PC-3 (cell line): Measurements from ENCODE around the gene COL25A1. TPM values are rescaled to one million over a fixed set of nuclear protein-coding genes. Genes with fewer than 3 reads are reported as not detected.

Experiments used
- ATAC-seq: fragments of 200-7000 bp; cut with Tn5 transposase; 2 replicates; pipeline ENCODE4 v1.9.1; 2020; ENCODE audit warnings: mild to moderate bottlenecking, moderate library complexity
- BruUV-seq: library from RNA; stranded (reverse); fragments of 400-500 nt; replicated peaks from 2 replicates; lab custom pipeline; 2021; lab: Mats Ljungman, UMichigan
- CTCF ChIA-PET: fragments of 300-600 bp; sonication (Branson Sonifier 250); formaldehyde crosslinking; loops from one replicate; lab custom pipeline; 2022; ENCODE audit warnings: antibody characterized with exemption; lab: Charles Lee
- POLR2A ChIA-PET: fragments of 300-600 bp; sonication (Branson Sonifier 250); formaldehyde crosslinking; loops from one replicate; lab custom pipeline; 2022; ENCODE audit warnings: antibody characterized with exemption; ENCODE audit not compliant: unreplicated experiment; lab: Charles Lee
- DNase-seq: peaks from one replicate; pipeline ENCODE4 v3.0.0-alpha.2; 2015
- H2AFZ ChIP-seq: fragments of 300-600 bp; sonication (generic); 2 replicates; pipeline ENCODE4 v1.6.0; 2016; ENCODE audit warnings: antibody characterized with exemption, low read length
- H3F3A ChIP-seq: fragments of 300-600 bp; sonication (generic); one replicate; pipeline ENCODE4 v1.6.0; 2017; ENCODE audit warnings: antibody characterized with exemption, low read length, control low read depth, mild to moderate bottlenecking; ENCODE audit not compliant: unreplicated experiment
- H3K27ac ChIP-seq: fragments of 300-600 bp; sonication (generic); 2 replicates; pipeline ENCODE4 v1.5.1; 2016; ENCODE audit warnings: mild to moderate bottlenecking, low read length
- H3K27me3 ChIP-seq: fragments of 300-600 bp; sonication (generic); 2 replicates; pipeline ENCODE4 v1.6.1; 2016; ENCODE audit warnings: low read length, mixed read lengths
- H3K36me3 ChIP-seq: fragments of 300-600 bp; sonication (generic); 2 replicates; pipeline ENCODE4 v1.6.1; 2016; ENCODE audit warnings: low read depth, mixed run types, low read length, mixed read lengths
- H3K4me1 ChIP-seq: fragments of 300-600 bp; sonication (generic); 2 replicates; pipeline ENCODE4 v1.5.1; 2016; ENCODE audit warnings: low read length; ENCODE audit not compliant: insufficient read depth
- H3K4me2 ChIP-seq: fragments of 300-600 bp; sonication (generic); 2 replicates; pipeline ENCODE4 v1.6.0; 2016; ENCODE audit warnings: low read length
- H3K4me3 ChIP-seq: fragments of 300-600 bp; sonication (generic); 2 replicates; pipeline ENCODE4 v1.5.1; 2016; ENCODE audit warnings: mild to moderate bottlenecking, low read length, mixed read lengths
- H3K79me2 ChIP-seq: fragments of 300-600 bp; sonication (generic); 2 replicates; pipeline ENCODE4 v1.6.1; 2017; ENCODE audit warnings: low read length, mixed read lengths
- H3K9ac ChIP-seq: fragments of 300-600 bp; sonication (generic); 2 replicates; pipeline ENCODE4 v1.6.0; 2016; ENCODE audit warnings: mild to moderate bottlenecking, low read length
- H3K9me2 ChIP-seq: fragments of 300-600 bp; sonication (generic); replicated peaks from 2 replicates; pipeline ENCODE4 v1.6.1; 2016; ENCODE audit warnings: mixed run types, low read length, mixed read lengths
- H3K9me3 ChIP-seq: fragments of 300-600 bp; sonication (generic); 2 replicates; pipeline ENCODE4 v1.6.1; 2016; ENCODE audit warnings: low read length, mixed read lengths
- H4K20me1 ChIP-seq: fragments of 300-600 bp; sonication (generic); 2 replicates; pipeline ENCODE4 v1.6.1; 2016; ENCODE audit warnings: low read length, mixed read lengths
- EZH2 ChIP-seq: fragments of 300-600 bp; sonication (generic); IDR thresholded peaks from one replicate; pipeline ENCODE4 v1.6.1; 2017; ENCODE audit warnings: antibody characterized with exemption, mild to moderate bottlenecking, low read length; ENCODE audit not compliant: unreplicated experiment
- EZH2phosphoT487 ChIP-seq: fragments of 300-600 bp; sonication (generic); IDR thresholded peaks from 2 replicates; pipeline ENCODE4 v1.6.1; 2018; ENCODE audit warnings: mild to moderate bottlenecking, antibody characterized with exemption, low read length, borderline replicate concordance
- intact Hi-C: fragments of 100-400 bp; cut with micrococcal nuclease; formaldehyde crosslinking; loops from 2 replicates; pipeline ENCODE4 v1.9.0; 2023
- total RNA-seq: library from RNA; depleted of rRNA; stranded (reverse); fragments of >200 nt; gene quantifications from 2 replicates; pipeline ENCODE4 v1.2.3, GENCODE V29; 2014
- TF ChIP-seq, protein P1 (sequence below): fragments of 300-600 bp; sonication (generic); conservative IDR thresholded peaks from 2 replicates; pipeline ENCODE4 v1.5.1; 2017; ENCODE audit warnings: antibody characterized with exemption, low read depth, mild to moderate bottlenecking, low read length

COL25A1 gene
- total RNA-seq, 1 experiment from 2014 or later: not detected

- no peak overlapping the region for H3K4me2 ChIP-seq
- CTCF ChIA-PET: no interaction called here
- TF ChIP-seq EZH2phosphoT487 (no peak), EZH2 (no peak)
- TF ChIP-seq, protein P1, sequence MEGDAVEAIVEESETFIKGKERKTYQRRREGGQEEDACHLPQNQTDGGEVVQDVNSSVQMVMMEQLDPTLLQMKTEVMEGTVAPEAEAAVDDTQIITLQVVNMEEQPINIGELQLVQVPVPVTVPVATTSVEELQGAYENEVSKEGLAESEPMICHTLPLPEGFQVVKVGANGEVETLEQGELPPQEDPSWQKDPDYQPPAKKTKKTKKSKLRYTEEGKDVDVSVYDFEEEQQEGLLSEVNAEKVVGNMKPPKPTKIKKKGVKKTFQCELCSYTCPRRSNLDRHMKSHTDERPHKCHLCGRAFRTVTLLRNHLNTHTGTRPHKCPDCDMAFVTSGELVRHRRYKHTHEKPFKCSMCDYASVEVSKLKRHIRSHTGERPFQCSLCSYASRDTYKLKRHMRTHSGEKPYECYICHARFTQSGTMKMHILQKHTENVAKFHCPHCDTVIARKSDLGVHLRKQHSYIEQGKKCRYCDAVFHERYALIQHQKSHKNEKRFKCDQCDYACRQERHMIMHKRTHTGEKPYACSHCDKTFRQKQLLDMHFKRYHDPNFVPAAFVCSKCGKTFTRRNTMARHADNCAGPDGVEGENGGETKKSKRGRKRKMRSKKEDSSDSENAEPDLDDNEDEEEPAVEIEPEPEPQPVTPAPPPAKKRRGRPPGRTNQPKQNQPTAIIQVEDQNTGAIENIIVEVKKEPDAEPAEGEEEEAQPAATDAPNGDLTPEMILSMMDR: no peak
Observed at GRCh38 chr4:108901291-108901690, 401.2 kb downstream of the COL25A1 start.

GRCh38 chr4:108900018-108900580 is 402.4 kb downstream of the COL25A1 start:
- DNase-seq: no peak
- no peaks in the 10 kb centered on the region for H4K20me1 ChIP-seq
- no TSS peak for BruUV-seq
- no peak overlapping the region for H3K9ac ChIP-seq
- intact Hi-C loops: no loop called here
- no peak overlapping the region for H3K4me2 ChIP-seq
- TF ChIP-seq, protein P1: no peak
- no peak for TF ChIP-seq EZH2phosphoT487
- TF ChIP-seq EZH2: no peak
- no peaks in the 10 kb centered on the region for H3K36me3 ChIP-seq
- no peak overlapping the region for H3K4me3 ChIP-seq
- peaks cover 5% of the 10 kb centered on the region for H3K27me3 ChIP-seq
- H3K9me2 ChIP-seq: no peaks in the 10 kb centered on the region
- no peak overlapping the region for H2AFZ ChIP-seq
- ChIA-PET POLR2A (no interaction called here), CTCF (no interaction called here)
- no peaks in the 10 kb centered on the region for H3K9me3 ChIP-seq
- no peaks in the 10 kb centered on the region for H3K79me2 ChIP-seq
- H3K27ac ChIP-seq: no peak overlapping the region
- no peak for ATAC-seq
- H3K4me1 ChIP-seq: no peaks in the 10 kb centered on the region
- no peaks in the 10 kb centered on the region for H3F3A ChIP-seq

More at GRCh38 chr4:108901291-108901690, 401.2 kb downstream of the COL25A1 start:
- Histone ChIP-seq H2AFZ (no peak overlapping the region), H3K4me1 (no peaks in the 10 kb centered on the region), H3K9me2 (no peaks in the 10 kb centered on the region), H3K79me2 (no peaks in the 10 kb centered on the region), H3K9ac (no peak overlapping the region), H3K9me3 (no peaks in the 10 kb centered on the region), H3K4me3 (no peak overlapping the region), H3K27ac (no peak overlapping the region), H3K27me3 (peaks cover 5% of the 10 kb centered on the region), H4K20me1 (no peaks in the 10 kb centered on the region), H3K36me3 (no peaks in the 10 kb centered on the region), H3F3A (no peaks in the 10 kb centered on the region)
- no peak for DNase-seq
- no TSS peak for BruUV-seq
- intact Hi-C loops: no loop called here
- no peak for ATAC-seq
- POLR2A ChIA-PET: no interaction called here

DNA sequence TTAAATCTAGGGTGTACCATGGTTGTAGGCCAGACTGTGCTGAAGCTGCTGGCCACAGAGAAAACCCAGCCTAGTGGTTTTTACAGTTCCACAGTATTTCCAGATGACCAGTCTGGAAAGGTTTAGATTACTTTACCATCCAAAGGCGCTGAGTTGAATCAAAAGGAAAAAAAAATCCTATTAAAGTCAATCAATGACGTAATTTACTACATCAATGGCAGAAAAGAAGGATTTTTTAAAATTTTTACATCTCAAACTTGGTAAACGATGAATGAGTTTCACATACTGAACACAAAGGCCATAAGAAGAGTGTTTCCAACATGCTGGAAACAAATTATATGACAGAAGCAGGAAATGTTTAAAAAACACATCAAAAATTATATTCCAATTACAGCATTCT is 409.0 kb downstream of the COL25A1 start:
- Histone ChIP-seq H3K79me2 (no peaks in the 10 kb centered on the region), H3K36me3 (no peaks in the 10 kb centered on the region), H3K4me3 (no peak overlapping the region), H3K27me3 (0 out of 2 replicates have a peak, but pooled peaks cover 6% of the 10 kb centered on the region), H3K9me3 (no peaks in the 10 kb centered on the region), H3K4me2 (no peak overlapping the region), H3K9ac (no peak overlapping the region), H3K9me2 (no peaks in the 10 kb centered on the region), H3K27ac (no peak overlapping the region), H4K20me1 (no peaks in the 10 kb centered on the region), H2AFZ (no peak overlapping the region), H3K4me1 (no peaks in the 10 kb centered on the region), H3F3A (no peaks in the 10 kb centered on the region)
- ATAC-seq (no peak), DNase-seq (no peak)
- intact Hi-C loops: no loop called here
- TF ChIP-seq, protein P1: no peak
- TF ChIP-seq EZH2phosphoT487 (no peak), EZH2 (no peak)
- ChIA-PET CTCF (no interaction called here), POLR2A (no interaction called here)
- no TSS peak for BruUV-seq
